ENCODE results near the gene SCN8A. TPM values are rescaled to one million over a fixed set of nuclear protein-coding genes. Genes with fewer than 3 reads are reported as not detected.
A peak's percentile ranks its signal among the peaks of the same experiment; 100 is the strongest.

Gene SCN8A
- total RNA-seq, 1 donor from 2014 or later: 1.3 TPM

- TF ChIP-seq CTCF (IDR thresholded peaks at IDR 0.05; ENCODE audit: insufficient read depth, low read length, poor library complexity, severe bottlenecking): no peak
- no peak overlapping the region for H3K4me3 ChIP-seq (ENCODE audit: low read depth, low read length)
These were observed 169.2 kb downstream of the SCN8A start for GRCh38 chr12:51760231-51760630.

GRCh38 chr12:51763743-51764142 lies 172.7 kb downstream of the SCN8A start:
- TF ChIP-seq CTCF (IDR thresholded peaks at IDR 0.05; ENCODE audit: insufficient read depth, low read length, poor library complexity, severe bottlenecking): no peak
- DNase-seq (ENCODE audit: low read depth): no peak
- H3K36me3 ChIP-seq (ENCODE audit: control insufficient read depth, insufficient read depth, low read length): no peaks in the 10 kb centered on the region
- H3K4me3 ChIP-seq (ENCODE audit: low read depth, low read length): no peak overlapping the region
- no peaks in the 10 kb centered on the region for H3K27me3 ChIP-seq (ENCODE audit: control insufficient read depth, insufficient read depth, low read length)

More at GRCh38 chr12:51760231-51760630, 169.2 kb downstream of the SCN8A start:
- DNase-seq (ENCODE audit: low read depth): no peak
- Histone ChIP-seq H3K27me3 (ENCODE audit: control insufficient read depth, insufficient read depth, low read length) (no peaks in the 10 kb centered on the region), H3K36me3 (ENCODE audit: control insufficient read depth, insufficient read depth, low read length) (no peaks in the 10 kb centered on the region)

GRCh38 chr12:51766067-51766676 lies 175.1 kb downstream of the SCN8A start:
- TF ChIP-seq CTCF (IDR thresholded peaks at IDR 0.05; ENCODE audit: insufficient read depth, low read length, poor library complexity, severe bottlenecking): no peak
- H3K27me3 ChIP-seq (ENCODE audit: control insufficient read depth, insufficient read depth, low read length): no peaks in the 10 kb centered on the region
- no peak overlapping the region for H3K4me3 ChIP-seq (ENCODE audit: low read depth, low read length)
- no peaks in the 10 kb centered on the region for H3K36me3 ChIP-seq (ENCODE audit: control insufficient read depth, insufficient read depth, low read length)
- no peak for DNase-seq (ENCODE audit: low read depth)

GRCh38 chr12:51771008-51771407 lies 180.0 kb downstream of the SCN8A start:
- TF ChIP-seq CTCF (IDR thresholded peaks at IDR 0.05; ENCODE audit: insufficient read depth, low read length, poor library complexity, severe bottlenecking): no peak
- no peak for DNase-seq (ENCODE audit: low read depth)
- no peaks in the 10 kb centered on the region for H3K36me3 ChIP-seq (ENCODE audit: control insufficient read depth, insufficient read depth, low read length)

GRCh38 chr12:51773145-51773869 lies 182.3 kb downstream of the SCN8A start:
- DNase-seq (ENCODE audit: low read depth): peak; percentile 28
- Histone ChIP-seq H3K27me3 (ENCODE audit: control insufficient read depth, insufficient read depth, low read length) (no peaks in the 10 kb centered on the region), H3K4me3 (ENCODE audit: low read depth, low read length) (no peak overlapping the region), H3K36me3 (ENCODE audit: control insufficient read depth, insufficient read depth, low read length) (no peaks in the 10 kb centered on the region)
- no peak for TF ChIP-seq CTCF (IDR thresholded peaks at IDR 0.05; ENCODE audit: insufficient read depth, low read length, poor library complexity, severe bottlenecking)

More at GRCh38 chr12:51771008-51771407, 180.0 kb downstream of the SCN8A start:
- H3K4me3 ChIP-seq (ENCODE audit: low read depth, low read length): no peak overlapping the region
- no peaks in the 10 kb centered on the region for H3K27me3 ChIP-seq (ENCODE audit: control insufficient read depth, insufficient read depth, low read length)
